ENCODE measurements around the gene DOK6. TPM values are rescaled to one million over a fixed set of nuclear protein-coding genes. Genes with fewer than 3 reads are reported as not detected.

DOK6 gene
- total RNA-seq, 1 experiment from 2014 or later: not detected

DNA sequence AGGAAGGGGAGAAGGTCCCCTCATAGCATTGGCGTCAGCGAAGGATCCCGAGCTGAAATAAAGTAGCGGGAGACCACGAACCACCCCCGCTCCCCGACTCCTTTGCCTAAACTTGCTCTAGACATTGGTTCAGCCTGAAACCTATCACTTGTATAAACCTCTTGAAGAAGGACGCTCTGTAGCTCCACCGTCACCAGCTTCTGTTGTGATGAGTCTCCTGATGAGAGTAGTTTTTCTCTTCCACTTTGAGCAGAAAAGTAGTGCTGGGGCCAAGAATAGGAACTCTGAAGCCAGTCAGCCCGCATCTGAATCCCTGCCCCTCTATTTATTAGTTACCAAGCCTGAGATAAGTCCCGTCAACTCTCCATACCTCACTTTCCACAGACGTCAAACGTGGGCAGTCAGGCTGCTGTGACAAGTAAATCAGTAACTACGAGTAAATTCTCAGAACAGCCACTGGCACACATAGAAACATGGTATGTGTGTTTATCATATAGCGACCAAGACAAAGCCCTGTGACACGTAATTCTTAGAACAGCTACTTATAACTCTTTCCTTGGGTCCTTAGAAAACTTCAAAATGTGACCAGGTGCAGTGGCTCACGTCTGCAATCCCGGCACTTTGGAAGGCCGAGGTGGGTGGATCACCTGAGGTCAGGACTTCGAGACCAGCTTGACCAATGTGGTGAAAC is 485.3 kb downstream of the DOK6 start:
- Histone ChIP-seq H3K27ac (ENCODE audit: low read length) (no peak overlapping the region), H3K36me3 (ENCODE audit: insufficient read depth, low read length) (no peaks in the 10 kb centered on the region), H3K4me3 (ENCODE audit: low read length) (no peak overlapping the region), H3K9me2 (replicated peaks; ENCODE audit: insufficient read depth, low read length) (no peaks in the 10 kb centered on the region), H2AFZ (ENCODE audit: low read length) (no peak overlapping the region), H3K27me3 (ENCODE audit: low read length) (no peaks in the 10 kb centered on the region), H3K4me1 (ENCODE audit: low read length) (peaks cover 11% of the 10 kb centered on the region), H3K9me3 (ENCODE audit: low read length) (no peaks in the 10 kb centered on the region), H3K9ac (ENCODE audit: low read length) (no peak overlapping the region), H3K4me2 (ENCODE audit: low read depth, low read length, poor library complexity, severe bottlenecking) (no peak overlapping the region), H4K20me1 (ENCODE audit: insufficient read depth, low read depth, low read length) (no peaks in the 10 kb centered on the region), H3K79me2 (ENCODE audit: low read length) (no peaks in the 10 kb centered on the region)
- DNase-seq: no peak

DNA sequence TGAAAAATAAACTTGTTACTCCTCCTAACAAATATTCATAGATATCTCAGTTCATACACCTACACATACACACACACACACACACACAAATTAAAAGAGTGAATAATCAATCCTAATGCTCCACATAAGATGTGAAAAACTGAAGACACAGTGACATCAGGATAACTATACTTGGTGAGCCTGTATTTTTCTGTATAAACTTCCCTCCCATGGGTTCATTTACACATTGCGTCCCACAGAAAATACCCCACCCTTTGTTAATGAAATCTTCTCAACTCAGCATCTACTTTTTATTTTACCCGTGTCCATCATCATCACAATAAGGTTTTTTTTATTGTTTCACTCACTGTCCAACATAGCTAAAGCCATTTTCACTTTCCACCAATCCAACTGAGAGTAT is 486.6 kb downstream of the DOK6 start:
- Histone ChIP-seq H3K9me2 (replicated peaks; ENCODE audit: insufficient read depth, low read length) (no peaks in the 10 kb centered on the region), H3K79me2 (ENCODE audit: low read length) (no peaks in the 10 kb centered on the region), H3K4me2 (ENCODE audit: low read depth, low read length, poor library complexity, severe bottlenecking) (no peak overlapping the region), H3K4me1 (ENCODE audit: low read length) (peaks cover 11% of the 10 kb centered on the region), H3K27me3 (ENCODE audit: low read length) (no peaks in the 10 kb centered on the region), H3K36me3 (ENCODE audit: insufficient read depth, low read length) (no peaks in the 10 kb centered on the region), H3K9ac (ENCODE audit: low read length) (no peak overlapping the region), H2AFZ (ENCODE audit: low read length) (no peak overlapping the region), H4K20me1 (ENCODE audit: insufficient read depth, low read depth, low read length) (no peaks in the 10 kb centered on the region), H3K4me3 (ENCODE audit: low read length) (no peak overlapping the region), H3K9me3 (ENCODE audit: low read length) (no peaks in the 10 kb centered on the region), H3K27ac (ENCODE audit: low read length) (no peak overlapping the region)
- no peak for DNase-seq

DNA sequence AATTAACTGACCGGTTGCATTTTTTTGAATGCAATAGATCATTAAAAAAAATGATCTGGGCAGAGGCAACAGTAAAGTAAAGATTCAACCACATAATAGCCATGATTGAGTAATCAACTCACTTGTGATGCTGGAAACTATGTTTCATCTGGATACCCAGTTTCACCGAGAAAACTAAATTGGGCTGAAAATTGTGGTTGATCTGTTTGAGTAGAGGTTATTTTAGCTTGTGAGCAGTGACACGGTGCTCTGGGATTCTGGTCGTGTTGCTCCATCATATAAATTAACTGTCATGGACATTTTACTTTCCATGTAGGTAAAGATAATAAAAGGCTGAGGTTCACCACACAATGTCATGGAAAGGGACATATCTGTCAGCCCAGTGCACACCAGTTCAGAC is 488.3 kb downstream of the DOK6 start:
- H3K27ac ChIP-seq (ENCODE audit: low read length): no peak overlapping the region
- no peaks in the 10 kb centered on the region for H3K79me2 ChIP-seq (ENCODE audit: low read length)
- no peaks in the 10 kb centered on the region for H3K4me1 ChIP-seq (ENCODE audit: low read length)
- no peaks in the 10 kb centered on the region for H3K9me2 ChIP-seq (replicated peaks; ENCODE audit: insufficient read depth, low read length)
- no peaks in the 10 kb centered on the region for H3K9me3 ChIP-seq (ENCODE audit: low read length)
- no peak overlapping the region for H2AFZ ChIP-seq (ENCODE audit: low read length)
- no peak for DNase-seq
- H3K4me3 ChIP-seq (ENCODE audit: low read length): no peak overlapping the region
- H3K4me2 ChIP-seq (ENCODE audit: low read depth, low read length, poor library complexity, severe bottlenecking): no peak overlapping the region
- H3K9ac ChIP-seq (ENCODE audit: low read length): no peak overlapping the region
- no peaks in the 10 kb centered on the region for H3K36me3 ChIP-seq (ENCODE audit: insufficient read depth, low read length)
- H4K20me1 ChIP-seq (ENCODE audit: insufficient read depth, low read depth, low read length): no peaks in the 10 kb centered on the region
- H3K27me3 ChIP-seq (ENCODE audit: low read length): no peaks in the 10 kb centered on the region

DNA sequence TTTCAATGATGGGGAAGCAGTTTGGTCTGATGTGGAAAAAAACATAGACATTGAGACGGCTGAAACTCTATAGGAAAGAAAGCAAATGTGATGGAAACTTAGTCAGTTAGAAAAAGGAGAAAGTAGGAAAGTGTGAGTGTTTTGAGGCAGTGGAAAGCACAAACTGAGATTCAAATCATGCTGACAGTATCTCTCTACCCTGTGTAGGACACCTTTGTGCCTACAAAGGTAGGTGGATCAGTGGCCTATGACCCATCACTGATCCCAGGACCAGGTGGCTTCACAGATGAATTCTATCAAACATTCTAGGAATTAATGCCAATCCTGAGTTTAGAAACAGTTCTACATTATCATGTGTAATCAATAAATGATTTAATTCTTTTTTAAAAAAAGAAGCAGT is 489.9 kb downstream of the DOK6 start:
- Histone ChIP-seq H3K4me3 (ENCODE audit: low read length) (no peak overlapping the region), H4K20me1 (ENCODE audit: insufficient read depth, low read depth, low read length) (no peaks in the 10 kb centered on the region), H3K9me3 (ENCODE audit: low read length) (no peaks in the 10 kb centered on the region), H2AFZ (ENCODE audit: low read length) (no peak overlapping the region), H3K27me3 (ENCODE audit: low read length) (no peaks in the 10 kb centered on the region), H3K36me3 (ENCODE audit: insufficient read depth, low read length) (no peaks in the 10 kb centered on the region), H3K4me2 (ENCODE audit: low read depth, low read length, poor library complexity, severe bottlenecking) (no peak overlapping the region), H3K27ac (ENCODE audit: low read length) (no peak overlapping the region), H3K4me1 (ENCODE audit: low read length) (peaks cover 4% of the 10 kb centered on the region; the same call in 1 of the 2 replicates), H3K9ac (ENCODE audit: low read length) (no peak overlapping the region), H3K9me2 (replicated peaks; ENCODE audit: insufficient read depth, low read length) (no peaks in the 10 kb centered on the region), H3K79me2 (ENCODE audit: low read length) (no peaks in the 10 kb centered on the region)
- no peak for DNase-seq

DNA sequence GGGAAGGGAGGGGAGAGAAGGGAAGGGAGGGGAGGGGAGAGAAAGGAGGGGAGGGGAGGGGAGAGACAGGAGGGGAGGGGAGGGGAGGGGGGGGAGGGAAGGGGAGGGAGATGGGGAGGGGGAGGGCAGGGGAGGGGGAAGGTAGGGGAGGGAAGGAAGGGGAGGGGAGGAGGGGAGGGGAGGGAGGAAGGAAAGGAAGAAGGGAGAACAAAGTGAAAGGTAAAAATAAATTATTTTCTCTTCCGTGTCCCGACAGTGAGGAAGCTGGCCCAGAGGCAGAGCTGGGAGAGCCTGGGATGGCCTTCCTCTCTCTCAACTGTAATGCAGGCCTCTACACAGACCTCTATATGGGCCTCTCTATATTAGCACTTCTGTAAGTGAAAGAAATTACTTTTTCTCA is 493.8 kb downstream of the DOK6 start:
- DNase-seq: no peak
- H2AFZ ChIP-seq (ENCODE audit: low read length): no peak overlapping the region
- H3K27ac ChIP-seq (ENCODE audit: low read length): no peak overlapping the region
- H3K36me3 ChIP-seq (ENCODE audit: insufficient read depth, low read length): no peaks in the 10 kb centered on the region
- H3K27me3 ChIP-seq (ENCODE audit: low read length): no peaks in the 10 kb centered on the region
- no peak overlapping the region for H3K4me2 ChIP-seq (ENCODE audit: low read depth, low read length, poor library complexity, severe bottlenecking)
- H3K4me1 ChIP-seq (ENCODE audit: low read length): peaks cover 4% of the 10 kb centered on the region; the same call in 1 of the 2 replicates
- H3K9me2 ChIP-seq (replicated peaks; ENCODE audit: insufficient read depth, low read length): no peaks in the 10 kb centered on the region
- H3K79me2 ChIP-seq (ENCODE audit: low read length): no peaks in the 10 kb centered on the region
- H3K9me3 ChIP-seq (ENCODE audit: low read length): no peaks in the 10 kb centered on the region
- H3K4me3 ChIP-seq (ENCODE audit: low read length): no peak overlapping the region
- no peaks in the 10 kb centered on the region for H4K20me1 ChIP-seq (ENCODE audit: insufficient read depth, low read depth, low read length)
- no peak overlapping the region for H3K9ac ChIP-seq (ENCODE audit: low read length)

DNA sequence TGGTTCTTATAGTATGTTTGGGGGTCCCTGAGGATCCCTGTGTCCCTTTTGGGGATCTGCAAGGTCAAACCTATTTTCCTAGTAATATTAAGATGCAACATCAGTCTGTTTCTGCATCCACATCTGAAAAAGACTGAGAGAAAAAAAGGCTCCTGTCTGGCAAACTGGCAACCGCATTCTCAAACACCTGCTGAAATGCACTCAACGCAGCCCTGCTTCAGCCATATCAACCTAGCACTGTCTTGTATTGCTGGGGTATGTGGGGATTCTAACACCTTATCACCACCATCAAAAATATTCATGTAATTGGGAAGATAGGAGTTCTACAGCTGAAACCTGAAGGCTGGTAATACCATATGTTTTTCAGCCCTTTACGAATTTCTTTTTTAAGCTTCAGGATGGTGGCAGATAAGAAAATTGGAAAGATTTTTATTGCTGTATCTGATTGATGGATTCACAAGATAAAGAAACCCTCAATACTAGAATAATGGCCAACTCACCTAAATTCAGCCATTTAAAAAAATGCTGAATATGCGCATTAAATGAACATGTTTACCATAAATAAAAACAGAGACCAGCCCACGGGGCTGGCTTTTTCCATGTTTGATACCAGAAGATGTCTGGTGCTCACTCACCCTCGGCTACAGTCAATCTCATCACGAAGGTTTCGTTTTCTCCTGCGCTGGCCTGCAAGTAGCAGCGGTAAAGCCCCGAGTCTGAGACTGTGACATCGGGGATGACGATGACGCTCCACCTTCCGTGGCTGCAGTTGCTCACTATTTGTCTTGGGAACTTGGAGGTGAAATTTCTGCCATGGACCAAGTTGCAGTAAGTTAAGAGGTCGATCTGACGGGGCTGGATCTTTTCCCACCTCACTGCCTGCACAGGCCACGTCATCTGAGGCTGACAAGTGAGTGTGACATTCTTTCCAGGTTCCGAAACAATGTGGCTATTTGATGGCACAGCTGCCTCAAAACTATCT is 494.7 kb downstream of the DOK6 start:
- no peak overlapping the region for H3K4me3 ChIP-seq (ENCODE audit: low read length)

DNA sequence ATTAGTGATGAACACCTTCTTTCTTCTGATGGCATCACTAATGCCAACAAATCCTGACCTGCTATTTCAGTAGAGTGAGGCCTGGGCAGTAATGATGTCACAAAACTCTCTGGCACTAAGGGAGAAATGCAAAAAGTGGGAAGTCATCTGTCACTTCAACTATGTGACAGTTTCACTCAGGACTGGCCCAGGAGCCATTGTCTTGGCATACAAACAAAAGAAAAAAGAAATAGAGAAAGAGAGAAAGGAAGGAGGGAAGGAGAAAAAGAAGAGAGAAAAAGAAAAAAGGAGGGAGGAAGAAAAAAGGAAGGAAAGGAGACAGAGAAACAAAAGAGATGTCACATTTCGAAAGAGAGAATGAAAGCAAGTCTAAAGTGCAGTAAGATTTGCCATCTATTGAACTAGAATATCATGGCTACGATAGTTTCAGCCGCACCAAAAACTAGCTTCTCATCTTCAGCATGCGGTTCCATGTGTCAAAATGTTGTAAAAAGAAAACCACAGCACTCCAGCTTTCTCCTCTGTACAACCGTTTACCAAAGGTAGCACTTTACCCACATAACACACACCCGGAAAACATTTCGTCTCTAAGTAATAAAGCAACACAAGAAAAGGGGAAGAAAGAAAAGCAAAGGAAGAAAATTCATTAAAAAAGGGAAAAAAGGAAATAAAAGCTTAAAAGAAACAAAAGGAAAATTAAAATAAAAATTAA is 496.9 kb downstream of the DOK6 start:
- Histone ChIP-seq H3K36me3 (ENCODE audit: insufficient read depth, low read length) (no peaks in the 10 kb centered on the region), H4K20me1 (ENCODE audit: insufficient read depth, low read depth, low read length) (no peaks in the 10 kb centered on the region), H3K27ac (ENCODE audit: low read length) (no peak overlapping the region), H3K9ac (ENCODE audit: low read length) (no peak overlapping the region), H3K79me2 (ENCODE audit: low read length) (no peaks in the 10 kb centered on the region), H3K4me1 (ENCODE audit: low read length) (peaks cover 4% of the 10 kb centered on the region; the same call in 1 of the 2 replicates), H3K9me2 (replicated peaks; ENCODE audit: insufficient read depth, low read length) (no peaks in the 10 kb centered on the region), H3K9me3 (ENCODE audit: low read length) (no peaks in the 10 kb centered on the region), H3K4me2 (ENCODE audit: low read depth, low read length, poor library complexity, severe bottlenecking) (no peak overlapping the region), H2AFZ (ENCODE audit: low read length) (no peak overlapping the region), H3K4me3 (ENCODE audit: low read length) (no peak overlapping the region), H3K27me3 (ENCODE audit: low read length) (no peaks in the 10 kb centered on the region)
- no peak for DNase-seq

More for the DNA sequence above, 494.7 kb downstream of the DOK6 start:
- no peaks in the 10 kb centered on the region for H3K27me3 ChIP-seq (ENCODE audit: low read length)
- H3K79me2 ChIP-seq (ENCODE audit: low read length): no peaks in the 10 kb centered on the region
- no peaks in the 10 kb centered on the region for H4K20me1 ChIP-seq (ENCODE audit: insufficient read depth, low read depth, low read length)
- no peaks in the 10 kb centered on the region for H3K9me3 ChIP-seq (ENCODE audit: low read length)
- no peak overlapping the region for H3K27ac ChIP-seq (ENCODE audit: low read length)
- H3K4me1 ChIP-seq (ENCODE audit: low read length): peaks cover 4% of the 10 kb centered on the region; the same call in 1 of the 2 replicates
- no peak overlapping the region for H3K9ac ChIP-seq (ENCODE audit: low read length)
- DNase-seq: no peak
- no peak overlapping the region for H3K4me2 ChIP-seq (ENCODE audit: low read depth, low read length, poor library complexity, severe bottlenecking)
- no peak overlapping the region for H2AFZ ChIP-seq (ENCODE audit: low read length)
- no peaks in the 10 kb centered on the region for H3K36me3 ChIP-seq (ENCODE audit: insufficient read depth, low read length)
- no peaks in the 10 kb centered on the region for H3K9me2 ChIP-seq (replicated peaks; ENCODE audit: insufficient read depth, low read length)
